GM23338 (cell line): ENCODE measurements around the gene FZD7. TPM values are rescaled to one million over a fixed set of nuclear protein-coding genes. Genes with fewer than 3 reads are reported as not detected.
A peak's percentile ranks its signal among the peaks of the same experiment; 100 is the strongest.

ENCODE experiments used
- ATAC-seq: fragments of 200-7000 bp; cut with Tn5 transposase; 3 replicates; pipeline ENCODE4 v1.9.1; 2020
- DNase-seq: peaks from one replicate; pipeline ENCODE4 v3.0.0-alpha.2; 2015; ENCODE audit warnings: low spot score
- H2AFZ ChIP-seq: fragments of 200-600 bp; sonication (generic); 2 replicates; pipeline ENCODE4 v1.8.0; 2016; ENCODE audit warnings: antibody characterized with exemption, mild to moderate bottlenecking, moderate library complexity
- H3F3A ChIP-seq: fragments of 200-600 bp; sonication (generic); replicated peaks from 2 replicates; pipeline ENCODE4 v1.8.0; 2017; ENCODE audit warnings: antibody characterized with exemption, mixed run types, low read depth
- H3K27ac ChIP-seq: fragments of 200-600 bp; sonication (generic); 2 replicates; pipeline ENCODE4 v1.6.1; 2016; ENCODE audit warnings: low read depth
- H3K27me3 ChIP-seq: fragments of 200-600 bp; sonication (generic); 2 replicates; pipeline ENCODE4 v1.8.0; 2016; ENCODE audit warnings: mild to moderate bottlenecking, mixed run types, moderate library complexity; ENCODE audit not compliant: insufficient read depth
- H3K36me3 ChIP-seq: fragments of 200-600 bp; sonication (generic); 2 replicates; pipeline ENCODE4 v1.8.0; 2016; ENCODE audit warnings: mild to moderate bottlenecking; ENCODE audit not compliant: insufficient read depth
- H3K4me1 ChIP-seq: fragments of 200-600 bp; sonication (generic); 2 replicates; pipeline ENCODE4 v1.8.0; 2016; ENCODE audit warnings: mild to moderate bottlenecking, moderate library complexity; ENCODE audit not compliant: insufficient read depth
- H3K4me2 ChIP-seq: fragments of 200-600 bp; sonication (generic); 2 replicates; pipeline ENCODE4 v1.7.1; 2017; ENCODE audit warnings: mixed run types
- H3K4me3 ChIP-seq: fragments of 200-600 bp; sonication (generic); 2 replicates; pipeline ENCODE4 v1.6.1; 2016; ENCODE audit warnings: mixed run types
- H3K79me2 ChIP-seq: fragments of 200-600 bp; sonication (generic); replicated peaks from 2 replicates; pipeline ENCODE4 v1.8.0; 2017; ENCODE audit warnings: mild to moderate bottlenecking; ENCODE audit not compliant: insufficient read depth
- H3K9me2 ChIP-seq: fragments of 200-600 bp; sonication (generic); 2 replicates; pipeline ENCODE4 v1.8.0; 2017; ENCODE audit not compliant: insufficient read depth
- H4K20me1 ChIP-seq: fragments of 200-600 bp; sonication (generic); replicated peaks from 2 replicates; pipeline ENCODE4 v1.8.0; 2017; ENCODE audit warnings: mild to moderate bottlenecking; ENCODE audit not compliant: insufficient read depth
- H3K27ac Mint-ChIP-seq: 2 replicates; pipeline ENCODE4 v1.8.0; 2020; ENCODE audit warnings: inconsistent platforms, mild to moderate bottlenecking, moderate library complexity, mixed read lengths
- H3K27me3 Mint-ChIP-seq: 3 replicates; pipeline ENCODE4 v1.8.0; 2022; ENCODE audit warnings: low read depth, mild to moderate bottlenecking, moderate library complexity, mixed read lengths, inconsistent platforms; ENCODE audit not compliant: insufficient read depth, poor library complexity
- H3K36me3 Mint-ChIP-seq: 3 replicates; pipeline ENCODE4 v1.8.0; 2021; ENCODE audit warnings: low read depth, mild to moderate bottlenecking, inconsistent platforms, moderate library complexity, mixed read lengths
- H3K4me1 Mint-ChIP-seq: 3 replicates; pipeline ENCODE4 v1.8.0; 2020; ENCODE audit warnings: mild to moderate bottlenecking, inconsistent platforms, mixed read lengths
- H3K4me3 Mint-ChIP-seq: 3 replicates; pipeline ENCODE4 v1.8.0; 2021; ENCODE audit warnings: moderate library complexity, mild to moderate bottlenecking, inconsistent platforms, mixed read lengths
- H3K9me3 Mint-ChIP-seq: 3 replicates; pipeline ENCODE4 v1.8.0; 2020; ENCODE audit warnings: moderate library complexity, mild to moderate bottlenecking, inconsistent platforms, mixed read lengths
- CREB1 ChIP-seq: fragments of 250-450 bp; sonication (Bioruptor Pico); IDR thresholded peaks from 2 replicates; pipeline ENCODE4 v1.5.0; 2020; ENCODE audit warnings: low read depth, mild to moderate bottlenecking, moderate library complexity
- EZH2 ChIP-seq: fragments of 200-600 bp; sonication (generic); IDR thresholded peaks from one replicate; pipeline ENCODE4 v1.8.0; 2017; ENCODE audit warnings: antibody characterized with exemption, mild to moderate bottlenecking, low read depth; ENCODE audit not compliant: unreplicated experiment
- EZH2phosphoT487 ChIP-seq: fragments of 200-600 bp; sonication (generic); IDR thresholded peaks from one replicate; pipeline ENCODE4 v1.8.1; 2018; ENCODE audit warnings: antibody characterized with exemption; ENCODE audit not compliant: unreplicated experiment
- JUNB ChIP-seq: IDR thresholded peaks from one replicate; pipeline ENCODE4 v1.6.1; 2016; ENCODE audit warnings: antibody characterized with exemption; ENCODE audit not compliant: unreplicated experiment
- NANOG ChIP-seq: IDR thresholded peaks from 2 replicates; pipeline ENCODE4 v1.6.1; 2016; ENCODE audit warnings: antibody characterized with exemption, borderline replicate concordance
- POLR2AphosphoS5 ChIP-seq: IDR thresholded peaks from 2 replicates; pipeline ENCODE4 v1.6.1; 2016; ENCODE audit warnings: antibody characterized with exemption, low read depth
- REST ChIP-seq: IDR thresholded peaks from one replicate; pipeline ENCODE4 v1.6.1; 2018; ENCODE audit warnings: antibody characterized with exemption; ENCODE audit not compliant: unreplicated experiment
- STAT1 ChIP-seq: IDR thresholded peaks from one replicate; pipeline ENCODE4 v1.6.1; 2016; ENCODE audit warnings: antibody characterized with exemption; ENCODE audit not compliant: unreplicated experiment
- polyA plus RNA-seq: library from polyadenylated mRNA; unstranded; fragments of >200 nt; fragmentation: Nextera tagmentation; extraction: Ambion mirVana; gene quantifications from 2 replicates; pipeline ENCODE4 v1.2.1, GENCODE V29; 2016
- total RNA-seq: library from RNA; depleted of rRNA; stranded (reverse); fragments of >200 nt; shearing (Covaris generic); gene quantifications from 2 replicates; pipeline ENCODE4 v1.2.3, GENCODE V29; 2014
- TF ChIP-seq, protein P1 (sequence below): fragments of 250-450 bp; sonication (Bioruptor Pico); IDR thresholded peaks from 2 replicates; pipeline ENCODE4 v1.5.0; 2020; ENCODE audit warnings: mild to moderate bottlenecking, moderate library complexity

The FZD7 gene
- total and polyA plus RNA-seq, 2 experiments from 2014 or later = 164 to 435 TPM

- TF ChIP-seq, protein P1, sequence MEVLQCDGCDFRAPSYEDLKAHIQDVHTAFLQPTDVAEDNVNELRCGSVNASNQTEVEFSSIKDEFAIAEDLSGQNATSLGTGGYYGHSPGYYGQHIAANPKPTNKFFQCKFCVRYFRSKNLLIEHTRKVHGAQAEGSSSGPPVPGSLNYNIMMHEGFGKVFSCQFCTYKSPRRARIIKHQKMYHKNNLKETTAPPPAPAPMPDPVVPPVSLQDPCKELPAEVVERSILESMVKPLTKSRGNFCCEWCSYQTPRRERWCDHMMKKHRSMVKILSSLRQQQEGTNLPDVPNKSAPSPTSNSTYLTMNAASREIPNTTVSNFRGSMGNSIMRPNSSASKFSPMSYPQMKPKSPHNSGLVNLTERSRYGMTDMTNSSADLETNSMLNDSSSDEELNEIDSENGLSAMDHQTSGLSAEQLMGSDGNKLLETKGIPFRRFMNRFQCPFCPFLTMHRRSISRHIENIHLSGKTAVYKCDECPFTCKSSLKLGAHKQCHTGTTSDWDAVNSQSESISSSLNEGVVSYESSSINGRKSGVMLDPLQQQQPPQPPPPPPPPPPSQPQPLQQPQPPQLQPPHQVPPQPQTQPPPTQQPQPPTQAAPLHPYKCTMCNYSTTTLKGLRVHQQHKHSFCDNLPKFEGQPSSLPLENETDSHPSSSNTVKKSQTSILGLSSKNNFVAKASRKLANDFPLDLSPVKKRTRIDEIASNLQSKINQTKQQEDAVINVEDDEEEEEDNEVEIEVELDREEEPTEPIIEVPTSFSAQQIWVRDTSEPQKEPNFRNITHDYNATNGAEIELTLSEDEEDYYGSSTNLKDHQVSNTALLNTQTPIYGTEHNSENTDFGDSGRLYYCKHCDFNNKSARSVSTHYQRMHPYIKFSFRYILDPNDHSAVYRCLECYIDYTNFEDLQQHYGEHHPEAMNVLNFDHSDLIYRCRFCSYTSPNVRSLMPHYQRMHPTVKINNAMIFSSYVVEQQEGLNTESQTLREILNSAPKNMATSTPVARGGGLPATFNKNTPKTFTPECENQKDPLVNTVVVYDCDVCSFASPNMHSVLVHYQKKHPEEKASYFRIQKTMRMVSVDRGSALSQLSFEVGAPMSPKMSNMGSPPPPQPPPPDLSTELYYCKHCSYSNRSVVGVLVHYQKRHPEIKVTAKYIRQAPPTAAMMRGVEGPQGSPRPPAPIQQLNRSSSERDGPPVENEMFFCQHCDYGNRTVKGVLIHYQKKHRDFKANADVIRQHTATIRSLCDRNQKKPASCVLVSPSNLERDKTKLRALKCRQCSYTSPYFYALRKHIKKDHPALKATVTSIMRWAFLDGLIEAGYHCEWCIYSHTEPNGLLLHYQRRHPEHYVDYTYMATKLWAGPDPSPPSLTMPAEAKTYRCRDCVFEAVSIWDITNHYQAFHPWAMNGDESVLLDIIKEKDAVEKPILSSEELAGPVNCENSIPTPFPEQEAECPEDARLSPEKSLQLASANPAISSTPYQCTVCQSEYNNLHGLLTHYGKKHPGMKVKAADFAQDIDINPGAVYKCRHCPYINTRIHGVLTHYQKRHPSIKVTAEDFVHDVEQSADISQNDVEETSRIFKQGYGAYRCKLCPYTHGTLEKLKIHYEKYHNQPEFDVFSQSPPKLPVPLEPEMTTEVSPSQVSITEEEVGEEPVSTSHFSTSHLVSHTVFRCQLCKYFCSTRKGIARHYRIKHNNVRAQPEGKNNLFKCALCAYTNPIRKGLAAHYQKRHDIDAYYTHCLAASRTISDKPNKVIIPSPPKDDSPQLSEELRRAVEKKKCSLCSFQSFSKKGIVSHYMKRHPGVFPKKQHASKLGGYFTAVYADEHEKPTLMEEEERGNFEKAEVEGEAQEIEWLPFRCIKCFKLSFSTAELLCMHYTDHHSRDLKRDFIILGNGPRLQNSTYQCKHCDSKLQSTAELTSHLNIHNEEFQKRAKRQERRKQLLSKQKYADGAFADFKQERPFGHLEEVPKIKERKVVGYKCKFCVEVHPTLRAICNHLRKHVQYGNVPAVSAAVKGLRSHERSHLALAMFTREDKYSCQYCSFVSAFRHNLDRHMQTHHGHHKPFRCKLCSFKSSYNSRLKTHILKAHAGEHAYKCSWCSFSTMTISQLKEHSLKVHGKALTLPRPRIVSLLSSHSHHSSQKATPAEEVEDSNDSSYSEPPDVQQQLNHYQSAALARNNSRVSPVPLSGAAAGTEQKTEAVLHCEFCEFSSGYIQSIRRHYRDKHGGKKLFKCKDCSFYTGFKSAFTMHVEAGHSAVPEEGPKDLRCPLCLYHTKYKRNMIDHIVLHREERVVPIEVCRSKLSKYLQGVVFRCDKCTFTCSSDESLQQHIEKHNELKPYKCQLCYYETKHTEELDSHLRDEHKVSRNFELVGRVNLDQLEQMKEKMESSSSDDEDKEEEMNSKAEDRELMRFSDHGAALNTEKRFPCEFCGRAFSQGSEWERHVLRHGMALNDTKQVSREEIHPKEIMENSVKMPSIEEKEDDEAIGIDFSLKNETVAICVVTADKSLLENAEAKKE (CRISPR knock-in tag) = no peak
These were observed 19.3 kb upstream of the FZD7 start (continued) for GRCh38 chr2:202014318-202014717.

DNA sequence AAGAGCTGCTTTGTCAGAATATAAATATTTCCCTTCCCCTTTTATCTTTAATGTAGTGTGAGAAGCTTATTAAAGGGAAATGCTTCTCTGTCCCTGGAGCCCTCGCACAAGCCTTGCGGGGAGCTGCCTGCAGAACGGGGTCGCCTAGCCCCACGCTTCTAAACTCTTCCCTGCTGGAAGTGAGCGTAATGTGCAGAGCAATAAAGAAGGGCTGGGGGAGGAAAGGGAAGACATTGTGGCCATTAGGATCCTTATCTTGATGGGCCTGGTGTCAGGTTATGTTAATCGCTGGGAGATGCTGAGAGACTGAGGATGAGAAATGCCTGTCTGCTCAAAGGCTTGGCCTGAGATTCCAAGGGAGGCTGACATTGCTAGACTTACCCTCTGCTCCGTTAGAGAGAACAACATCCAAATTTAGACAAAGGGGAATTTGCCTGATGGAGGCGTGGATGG lies 18.9 kb upstream of the FZD7 start:
- Histone ChIP-seq H4K20me1 (no peaks in the 10 kb centered on the region), H3K4me2 (peak overlapping the region; percentile 2; the same call in 1 of the 2 replicates), H2AFZ (peak overlapping the region; percentile 84), H3K27ac (no peak overlapping the region), H3F3A (no peaks in the 10 kb centered on the region), H3K79me2 (no peaks in the 10 kb centered on the region), H3K4me3 (no peak overlapping the region), H3K27me3 (no peaks in the 10 kb centered on the region), H3K36me3 (no peaks in the 10 kb centered on the region), H3K9me2 (no peaks in the 10 kb centered on the region; the same call in 1 of the 2 replicates), H3K4me1 (peaks cover 27% of the 10 kb centered on the region)
- no peak for DNase-seq
- Mint-ChIP-seq H3K27me3 (no peaks in the 10 kb centered on the region), H3K27ac (no peak overlapping the region), H3K9me3 (no peaks in the 10 kb centered on the region), H3K4me1 (peaks cover 17% of the 10 kb centered on the region), H3K36me3 (no peaks in the 10 kb centered on the region), H3K4me3 (no peak overlapping the region)
- ATAC-seq = peak; percentile 64
- TF ChIP-seq EZH2 = no peak
- TF ChIP-seq POLR2AphosphoS5 = no peak
- TF ChIP-seq STAT1 = no peak
- no peak for TF ChIP-seq NANOG
- no peak for TF ChIP-seq REST
- TF ChIP-seq JUNB = no peak
- no peak for TF ChIP-seq CREB1
- no peak for TF ChIP-seq EZH2phosphoT487
